NCI-H460 (cell line): ENCODE measurements around the gene MAD1L1. TPM values are rescaled to one million over a fixed set of nuclear protein-coding genes. Genes with fewer than 3 reads are reported as not detected.

Experiments
- DNase-seq: peaks from one replicate; pipeline ENCODE4 v3.0.0-alpha.2; 2016; ENCODE audit warnings: low read depth; ENCODE audit errors: extremely low read depth
- total RNA-seq: library from RNA; depleted of rRNA; stranded (reverse); fragments of >200 nt; shearing (Covaris generic); gene quantifications from 2 replicates; pipeline ENCODE4 v1.2.3, GENCODE V29; 2014

Gene MAD1L1
- total RNA-seq, 1 experiment from 2014 or later = 25.9 TPM

DNA sequence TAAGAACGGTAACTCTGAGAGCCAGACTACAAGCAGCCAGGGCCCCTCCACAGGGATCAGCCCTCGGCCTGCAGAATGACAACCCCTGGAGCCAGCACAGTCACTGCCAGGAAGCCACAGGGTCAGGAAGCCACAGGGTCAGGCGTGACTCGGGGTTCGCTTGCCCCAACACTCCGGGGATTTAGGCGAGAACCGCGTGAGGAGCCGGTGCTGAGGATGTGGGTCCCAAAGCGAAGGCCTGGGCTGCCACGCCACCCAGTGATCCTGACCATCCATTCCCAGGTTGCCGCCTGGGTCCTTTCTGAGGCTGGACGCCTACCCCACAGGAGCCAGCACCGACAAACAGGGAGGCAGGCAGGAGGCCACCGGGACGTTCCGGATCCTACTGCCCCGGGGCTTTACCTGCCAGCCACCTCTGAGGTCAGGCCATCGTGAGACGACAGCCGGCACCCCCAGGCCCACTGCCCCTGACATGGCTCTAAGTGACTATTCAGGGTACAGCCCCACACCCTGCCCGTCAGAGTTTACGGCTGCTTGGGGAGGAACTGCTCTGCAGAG lies 334.0 kb downstream of the MAD1L1 start:
- DNase-seq = no peak

- DNase-seq = no peak
Measured at GRCh38 chr7:1897861-1898627, 334.7 kb downstream of the MAD1L1 start.

DNA sequence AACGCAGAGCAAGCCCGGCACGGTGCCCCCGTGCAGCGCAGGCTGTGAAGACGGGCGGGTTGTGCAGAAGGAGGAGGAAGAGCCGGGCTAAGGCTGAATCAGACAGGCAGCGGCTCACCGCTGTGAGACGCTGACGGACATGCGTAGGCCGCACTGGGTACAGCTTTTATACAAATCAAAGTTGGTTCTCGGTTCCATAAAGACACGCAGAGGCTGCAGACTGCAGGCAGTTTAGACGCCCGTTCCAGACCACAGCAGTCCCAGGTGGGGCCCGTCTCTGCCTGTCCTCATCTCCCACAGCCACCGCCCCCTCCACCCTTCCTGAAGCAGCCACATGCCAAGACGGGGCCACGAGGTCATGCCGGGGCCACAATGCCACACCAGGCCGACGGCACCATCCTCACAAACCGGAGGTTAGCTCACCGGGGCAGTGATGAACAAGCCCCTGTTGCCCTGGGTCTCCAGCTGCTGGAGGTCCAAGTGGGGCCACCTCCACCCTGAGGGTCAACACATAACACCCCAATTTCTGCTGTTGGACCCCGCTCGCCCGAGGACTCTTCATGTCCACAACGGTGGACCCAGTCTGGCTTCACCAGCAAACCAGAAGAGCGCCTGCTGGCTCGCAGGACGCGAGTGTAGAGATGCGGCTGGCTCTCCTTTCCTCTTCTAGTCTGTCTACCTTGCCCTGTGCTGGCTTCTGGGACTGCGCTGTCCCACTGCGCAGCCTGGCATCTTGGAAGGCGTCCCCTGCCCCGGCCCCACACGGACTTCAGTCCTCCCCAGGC lies 335.5 kb downstream of the MAD1L1 start:
- DNase-seq = no peak

- no peak for DNase-seq
Measured at GRCh38 chr7:1895664-1896515, 336.9 kb downstream of the MAD1L1 start.

DNA sequence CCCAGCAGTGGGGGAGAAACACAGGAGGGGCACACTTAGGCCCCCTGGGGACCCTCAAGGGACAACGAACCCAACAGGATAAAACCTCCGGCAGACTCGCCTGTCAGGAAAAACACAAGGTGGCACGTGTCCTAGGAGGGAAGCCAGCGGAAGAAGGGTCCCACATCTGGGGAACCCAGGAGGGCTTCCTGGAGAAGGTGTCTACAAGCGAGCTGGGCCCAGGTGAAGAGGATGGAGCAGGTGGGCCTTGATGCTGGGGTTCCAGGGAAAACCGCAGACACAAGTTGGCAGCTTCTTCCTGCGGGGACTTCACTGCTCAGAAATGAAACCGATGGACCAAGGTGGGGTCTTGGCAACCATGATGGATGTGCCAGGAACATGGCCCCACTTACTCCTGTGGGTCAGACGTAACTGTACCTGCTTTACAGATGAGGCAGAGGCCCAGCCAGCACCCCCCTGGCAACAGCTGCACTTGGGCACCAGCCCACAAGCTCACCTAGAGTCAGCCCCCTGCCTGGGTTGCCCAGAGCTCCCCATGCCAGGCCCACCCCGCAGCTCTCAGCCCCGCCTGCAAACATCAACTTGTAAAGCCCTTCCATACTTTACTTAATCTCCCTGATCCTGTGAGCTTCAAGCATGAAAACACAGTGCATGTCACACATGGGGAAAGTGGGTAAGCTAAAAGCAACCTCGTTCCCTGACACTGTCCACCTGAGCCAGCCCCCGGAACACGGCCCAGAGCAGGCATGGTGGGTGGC lies 337.7 kb downstream of the MAD1L1 start:
- DNase-seq = no peak

- no peak for DNase-seq
Measured at GRCh38 chr7:1894313-1894900, 338.3 kb downstream of the MAD1L1 start.

- DNase-seq = no peak
Measured at GRCh38 chr7:1893451-1893850, 339.3 kb downstream of the MAD1L1 start.

- no peak for DNase-seq
Measured at GRCh38 chr7:1893036-1893435, 339.7 kb downstream of the MAD1L1 start.

- no peak for DNase-seq
Measured at GRCh38 chr7:1892011-1892965, 340.5 kb downstream of the MAD1L1 start.

DNA sequence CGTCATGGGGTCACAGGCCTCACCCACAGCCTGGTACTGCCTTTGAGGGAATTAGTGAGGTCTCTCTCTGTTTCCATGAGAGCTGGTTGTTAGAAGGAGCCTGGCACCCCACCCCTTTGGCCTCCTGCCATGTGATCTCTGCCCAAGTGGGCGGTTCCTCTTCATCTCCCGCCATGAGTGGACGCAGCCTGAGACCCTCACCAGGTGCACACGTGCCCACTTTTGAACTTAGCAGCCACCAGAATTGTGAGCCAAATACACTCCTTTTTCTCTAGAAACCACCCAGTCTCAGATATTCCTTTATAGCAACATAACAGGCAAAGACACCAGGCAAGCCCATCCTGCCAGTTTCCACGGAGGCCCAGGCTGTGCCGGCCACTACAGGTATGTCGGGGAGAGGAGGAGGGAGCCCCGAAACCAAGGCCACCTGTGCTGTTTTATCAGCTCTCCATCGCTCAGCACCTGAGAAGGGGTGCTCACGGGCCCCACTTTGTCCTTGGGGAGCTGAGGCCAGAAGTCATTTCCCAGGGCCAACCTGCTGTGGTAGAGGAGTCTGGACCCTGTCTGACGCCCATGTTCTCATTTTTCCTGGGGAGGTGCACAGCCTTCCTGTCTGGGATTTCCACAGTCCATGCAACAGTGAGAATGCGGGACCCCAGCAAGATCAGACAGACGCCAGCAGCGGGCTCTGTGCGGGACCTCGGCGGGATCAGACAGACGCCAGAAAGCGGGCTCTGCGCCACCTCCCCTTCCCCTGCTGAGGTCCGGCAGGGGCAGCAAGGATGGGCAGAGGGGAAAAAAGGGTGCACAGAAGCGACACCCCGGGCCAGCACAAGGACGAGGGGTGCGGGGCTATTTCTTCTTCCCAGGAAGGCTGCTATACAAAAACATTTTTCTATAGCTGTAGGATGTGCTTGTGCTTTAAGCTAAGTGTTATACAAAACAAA lies 342.2 kb downstream of the MAD1L1 start:
- no peak for DNase-seq

- no peak for DNase-seq
Measured at GRCh38 chr7:1889556-1890181, 343.1 kb downstream of the MAD1L1 start.

DNA sequence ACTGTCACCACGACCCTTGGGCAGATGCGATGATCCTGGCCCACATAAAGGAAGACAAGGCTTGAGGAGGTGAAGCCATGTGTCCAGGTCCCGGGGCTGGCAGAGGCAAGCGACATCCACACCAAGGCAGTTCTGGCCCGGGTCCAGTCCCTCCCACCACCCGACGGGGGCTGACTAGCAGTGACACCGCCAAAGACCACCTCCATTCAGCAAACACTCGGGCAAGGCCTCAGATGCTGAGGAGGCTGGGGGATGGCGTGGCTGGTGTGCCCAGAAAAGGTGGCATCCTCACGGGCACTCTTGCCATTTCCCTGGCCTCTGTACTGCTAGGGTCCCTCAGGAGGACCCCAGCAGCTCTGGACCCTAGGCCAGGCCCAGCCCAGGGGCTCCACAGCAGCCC lies 343.7 kb downstream of the MAD1L1 start:
- DNase-seq = no peak

DNA sequence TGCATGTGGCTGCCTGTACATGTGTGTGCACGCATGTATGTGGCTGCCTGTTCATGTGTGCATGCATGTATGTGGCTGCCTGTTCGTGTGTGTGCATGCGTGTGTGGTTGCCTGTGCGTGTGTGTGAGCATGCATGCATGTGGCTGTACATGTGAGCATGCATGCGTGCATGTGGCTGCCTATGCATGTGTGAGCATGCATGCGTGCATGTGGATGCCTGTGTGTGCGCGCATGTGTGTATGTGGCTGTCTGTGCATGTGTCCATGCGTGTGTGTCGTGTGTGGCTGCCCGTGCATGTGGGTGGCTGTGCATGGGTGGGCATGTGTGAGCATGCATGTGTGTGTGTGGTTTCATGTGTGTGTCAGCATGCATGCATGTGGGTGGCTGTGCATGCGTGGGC lies 344.3 kb downstream of the MAD1L1 start:
- no peak for DNase-seq

DNA sequence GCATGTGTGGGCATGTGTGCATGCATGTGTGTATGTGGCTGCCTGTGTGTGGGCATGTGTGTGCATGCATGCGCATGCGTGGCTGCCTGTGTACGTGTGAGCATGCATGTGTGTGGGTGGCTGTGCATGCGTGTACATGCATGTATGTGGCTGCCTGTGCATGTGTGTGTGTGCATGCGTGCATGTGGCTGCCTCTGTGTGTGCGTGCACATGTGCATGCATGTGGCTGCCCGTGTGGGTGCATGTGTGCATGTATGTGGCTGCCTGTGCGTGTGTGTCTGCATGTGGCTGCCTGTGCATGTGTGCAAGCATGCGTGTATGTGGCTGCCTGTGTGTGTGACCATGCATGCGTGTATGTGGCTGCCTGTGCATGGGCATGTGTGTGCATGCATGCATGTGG lies 345.5 kb downstream of the MAD1L1 start:
- no peak for DNase-seq

DNA sequence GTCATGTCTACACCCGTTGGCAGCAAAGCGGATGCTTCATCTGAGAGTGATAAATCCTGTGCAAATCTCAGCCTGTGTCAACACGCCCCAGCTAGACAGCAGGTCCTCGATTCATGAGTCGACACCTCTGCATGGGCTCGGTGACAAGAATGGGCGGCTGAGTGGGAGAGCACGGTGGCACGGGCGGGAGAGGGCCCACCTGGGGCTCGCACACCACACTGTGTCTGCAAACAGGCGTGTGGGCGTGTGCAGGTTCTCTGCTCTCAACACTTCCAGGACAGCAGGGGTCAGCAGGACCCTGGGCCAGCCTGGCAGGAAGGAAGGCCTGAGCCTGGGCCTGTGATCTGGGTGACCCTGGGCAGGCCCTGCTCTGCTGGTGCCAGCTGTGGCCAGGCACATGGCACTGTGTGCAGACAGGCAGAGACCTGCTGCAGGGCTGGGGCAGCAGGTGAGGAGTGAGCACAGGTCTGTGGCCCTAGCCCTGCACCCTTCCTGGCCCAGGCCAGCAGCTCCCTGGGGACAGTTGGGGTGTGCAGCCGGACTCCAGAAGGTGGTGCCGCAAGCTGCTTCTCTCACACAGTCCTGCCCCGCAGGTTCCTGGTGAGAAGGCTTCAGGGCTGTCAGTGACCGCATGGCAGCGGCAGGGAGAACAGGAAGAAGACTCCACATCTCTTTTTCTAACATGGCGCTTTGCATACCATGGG lies 346.2 kb downstream of the MAD1L1 start:
- DNase-seq = no peak

- DNase-seq = no peak
Measured at GRCh38 chr7:1885465-1886226, 347.1 kb downstream of the MAD1L1 start.
